Osteoblast (primary cell): ENCODE data around the gene PARP16. TPM values are rescaled to one million over a fixed set of nuclear protein-coding genes. Genes with fewer than 3 reads are reported as not detected.
A peak's percentile ranks its signal among the peaks of the same experiment; 100 is the strongest.

Experiments used
- DNase-seq: peaks from one replicate; pipeline ENCODE4 v3.0.0; 2011; ENCODE audit warnings: low spot score, mixed read lengths; ENCODE audit not compliant: insufficient read length; ENCODE audit errors: missing footprints
- H2AFZ ChIP-seq: 2 replicates; pipeline ENCODE4 v1.6.0; 2011; ENCODE audit warnings: mild to moderate bottlenecking, low read length
- H3K27ac ChIP-seq: 2 replicates; pipeline ENCODE4 v1.5.1; 2011; ENCODE audit warnings: mild to moderate bottlenecking, low read depth, low read length, moderate library complexity
- H3K27me3 ChIP-seq: 2 replicates; pipeline ENCODE4 v1.6.0; 2012; ENCODE audit warnings: mild to moderate bottlenecking, control low read depth, inconsistent platforms, low read length, moderate library complexity; ENCODE audit not compliant: insufficient read depth
- H3K36me3 ChIP-seq: 2 replicates; pipeline ENCODE4 v1.5.1; 2011; ENCODE audit warnings: mild to moderate bottlenecking, low read length, control low read depth, moderate library complexity; ENCODE audit not compliant: insufficient read depth
- H3K4me1 ChIP-seq: 2 replicates; pipeline ENCODE4 v1.5.1; 2011; ENCODE audit warnings: mild to moderate bottlenecking, low read length, control low read depth, moderate library complexity; ENCODE audit not compliant: insufficient read depth
- H3K4me2 ChIP-seq: 2 replicates; pipeline ENCODE4 v1.6.0; 2011; ENCODE audit warnings: mild to moderate bottlenecking, low read length; ENCODE audit not compliant: insufficient read depth
- H3K4me3 ChIP-seq: fragments of 200-600 bp; sonication (generic); 3 replicates; pipeline ENCODE4 v1.5.1; 2012; ENCODE audit warnings: mild to moderate bottlenecking, low read length, inconsistent platforms; ENCODE audit not compliant: insufficient read depth
- H3K79me2 ChIP-seq: 2 replicates; pipeline ENCODE4 v1.6.0; 2012; ENCODE audit warnings: mild to moderate bottlenecking, low read length, control low read depth, inconsistent platforms; ENCODE audit not compliant: insufficient read depth
- H3K9me3 ChIP-seq: 2 replicates; pipeline ENCODE4 v1.5.1; 2011; ENCODE audit warnings: low read depth, low read length, control low read depth
- H4K20me1 ChIP-seq: 2 replicates; pipeline ENCODE4 v1.6.0; 2012; ENCODE audit warnings: mild to moderate bottlenecking, low read length, control low read depth; ENCODE audit not compliant: insufficient read depth
- total RNA-seq: library from RNA; depleted of rRNA; stranded (reverse); fragments of >200 nt; gene quantifications from 2 replicates; pipeline ENCODE4 v1.2.3, GENCODE V29; 2012
- TF ChIP-seq, protein P1 (sequence below): IDR thresholded peaks from 2 replicates; pipeline ENCODE4 v1.5.1; 2011; ENCODE audit warnings: mild to moderate bottlenecking, low read depth, low read length, moderate library complexity; ENCODE audit errors: extremely low read depth

Gene PARP16
- total RNA-seq, 1 donor: 6.2 TPM

- Histone ChIP-seq H3K9me3 (no peaks in the 10 kb centered on the region), H3K4me3 (no peak overlapping the region), H3K4me1 (no peaks in the 10 kb centered on the region), H3K27ac (no peak overlapping the region), H2AFZ (no peak overlapping the region), H3K36me3 (no peaks in the 10 kb centered on the region), H3K4me2 (no peak overlapping the region), H4K20me1 (no peaks in the 10 kb centered on the region), H3K79me2 (no peaks in the 10 kb centered on the region), H3K27me3 (no peaks in the 10 kb centered on the region)
- TF ChIP-seq, protein P1, sequence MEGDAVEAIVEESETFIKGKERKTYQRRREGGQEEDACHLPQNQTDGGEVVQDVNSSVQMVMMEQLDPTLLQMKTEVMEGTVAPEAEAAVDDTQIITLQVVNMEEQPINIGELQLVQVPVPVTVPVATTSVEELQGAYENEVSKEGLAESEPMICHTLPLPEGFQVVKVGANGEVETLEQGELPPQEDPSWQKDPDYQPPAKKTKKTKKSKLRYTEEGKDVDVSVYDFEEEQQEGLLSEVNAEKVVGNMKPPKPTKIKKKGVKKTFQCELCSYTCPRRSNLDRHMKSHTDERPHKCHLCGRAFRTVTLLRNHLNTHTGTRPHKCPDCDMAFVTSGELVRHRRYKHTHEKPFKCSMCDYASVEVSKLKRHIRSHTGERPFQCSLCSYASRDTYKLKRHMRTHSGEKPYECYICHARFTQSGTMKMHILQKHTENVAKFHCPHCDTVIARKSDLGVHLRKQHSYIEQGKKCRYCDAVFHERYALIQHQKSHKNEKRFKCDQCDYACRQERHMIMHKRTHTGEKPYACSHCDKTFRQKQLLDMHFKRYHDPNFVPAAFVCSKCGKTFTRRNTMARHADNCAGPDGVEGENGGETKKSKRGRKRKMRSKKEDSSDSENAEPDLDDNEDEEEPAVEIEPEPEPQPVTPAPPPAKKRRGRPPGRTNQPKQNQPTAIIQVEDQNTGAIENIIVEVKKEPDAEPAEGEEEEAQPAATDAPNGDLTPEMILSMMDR: no peak
- DNase-seq: no peak
These were observed 72.7 kb downstream of the PARP16 start for GRCh38 chr15:65214010-65214409.

GRCh38 chr15:65213241-65213640 is 73.4 kb downstream of the PARP16 start:
- H3K36me3 ChIP-seq: no peaks in the 10 kb centered on the region
- no peak overlapping the region for H2AFZ ChIP-seq
- no peak overlapping the region for H3K4me3 ChIP-seq
- no peak overlapping the region for H3K27ac ChIP-seq
- no peak overlapping the region for H3K4me2 ChIP-seq
- H3K27me3 ChIP-seq: peaks cover 2% of the 10 kb centered on the region
- TF ChIP-seq, protein P1: no peak
- H3K79me2 ChIP-seq: no peaks in the 10 kb centered on the region
- H3K9me3 ChIP-seq: no peaks in the 10 kb centered on the region
- no peak for DNase-seq
- H4K20me1 ChIP-seq: no peaks in the 10 kb centered on the region
- no peaks in the 10 kb centered on the region for H3K4me1 ChIP-seq

DNA sequence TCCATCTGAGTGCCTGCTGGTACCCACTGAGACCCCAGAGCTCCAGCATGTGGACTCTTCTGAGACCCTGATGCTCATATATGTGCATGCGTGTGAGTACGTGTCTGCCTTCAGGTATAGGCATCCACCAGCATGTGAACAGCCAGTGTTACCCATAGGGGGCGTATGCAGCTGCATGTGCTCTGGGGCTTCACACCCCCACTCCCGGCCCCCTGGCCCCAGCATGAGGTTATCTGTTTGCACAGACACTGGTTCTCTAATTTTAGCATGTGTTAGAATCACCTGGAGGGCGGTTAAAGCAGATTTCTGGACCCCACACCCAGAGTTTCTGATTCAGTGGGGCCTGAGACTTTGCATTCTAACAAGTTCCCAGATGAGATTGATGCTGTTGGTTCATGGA is 74.6 kb downstream of the PARP16 start:
- peak; percentile 85 for DNase-seq
- Histone ChIP-seq H2AFZ (no peak overlapping the region), H3K4me2 (no peak overlapping the region), H3K27ac (no peak overlapping the region), H3K27me3 (peaks cover 8% of the 10 kb centered on the region), H3K36me3 (no peaks in the 10 kb centered on the region), H4K20me1 (no peaks in the 10 kb centered on the region), H3K4me3 (no peak overlapping the region), H3K9me3 (no peaks in the 10 kb centered on the region), H3K79me2 (no peaks in the 10 kb centered on the region), H3K4me1 (no peaks in the 10 kb centered on the region)
- TF ChIP-seq, protein P1: peak; percentile 38

- TF ChIP-seq, protein P1: no peak
- peak; percentile 57 for DNase-seq
- Histone ChIP-seq H3K4me3 (no peak overlapping the region), H3K79me2 (no peaks in the 10 kb centered on the region), H3K27ac (no peak overlapping the region), H3K9me3 (no peaks in the 10 kb centered on the region), H3K4me1 (no peaks in the 10 kb centered on the region), H4K20me1 (no peaks in the 10 kb centered on the region), H3K27me3 (peaks cover 8% of the 10 kb centered on the region), H3K36me3 (no peaks in the 10 kb centered on the region), H3K4me2 (no peak overlapping the region), H2AFZ (no peak overlapping the region)
These were observed 75.2 kb downstream of the PARP16 start for GRCh38 chr15:65211482-65211982.
